Vagina (tissue), 2 donors: ENCODE measurements around the gene TOX2. TPM values are rescaled to one million over a fixed set of nuclear protein-coding genes. Genes with fewer than 3 reads are reported as not detected.

ENCODE experiments used
- DNase-seq, 2 donors: peaks; one replicate each; pipeline ENCODE4 v3.0.0-alpha.2; 2017; ENCODE audit errors: extremely low spot score in 2 of 2
- H3K27ac ChIP-seq: fragments of 200-600 bp; sonication (generic); one replicate; pipeline ENCODE4 v1.5.1; 2019
- H3K27me3 ChIP-seq: fragments of 200-600 bp; sonication (generic); one replicate; pipeline ENCODE4 v1.5.1; 2019
- H3K36me3 ChIP-seq, 2 donors: fragments of 200-600 bp; sonication (generic); one replicate each; pipeline ENCODE4 v1.5.1; 2017 to 2019
- H3K4me1 ChIP-seq: fragments of 200-600 bp; sonication (generic); one replicate; pipeline ENCODE4 v1.5.1; 2019
- H3K4me3 ChIP-seq, 2 donors: fragments of 200-600 bp; sonication (generic); 1 replicate in 1 of 2; 2 replicates in 1 of 2; pipeline ENCODE4 v1.5.1; 2016 to 2019
- H3K9me3 ChIP-seq: fragments of 200-600 bp; sonication (generic); one replicate; pipeline ENCODE4 v1.5.1; 2019
- CTCF ChIP-seq, 3 experiments: fragments of 450-650 bp in 2 of 3; fragments of 200-600 bp in 1 of 3; sonication (generic) in 1 of 3; IDR thresholded peaks; one replicate each; pipeline ENCODE4 v1.5.1; 2017 to 2019; ENCODE audit warnings: antibody characterized with exemption in 3 of 3, mild to moderate bottlenecking in 2 of 3, moderate library complexity in 2 of 3
- POLR2A ChIP-seq, 2 donors: fragments of 450-650 bp; IDR thresholded peaks; one replicate each; pipeline ENCODE4 v1.6.1; 2017; ENCODE audit warnings: antibody characterized with exemption in 2 of 2, mild to moderate bottlenecking in 2 of 2, moderate library complexity in 2 of 2
- POLR2AphosphoS5 ChIP-seq, 2 donors: sonication (generic); formaldehyde crosslinking; IDR thresholded peaks; one replicate each; pipeline ENCODE4 v1.9.0; 2017; ENCODE audit warnings: antibody characterized with exemption in 2 of 2, mild to moderate bottlenecking in 2 of 2, low read depth in 1 of 2; ENCODE audit not compliant: insufficient read depth in 1 of 2
- intact Hi-C: fragments of 100-400 bp; cut with DNase I; formaldehyde crosslinking; loops from one replicate; pipeline ENCODE4 v1.15.1; 2023
- total RNA-seq: library from RNA; depleted of rRNA; stranded (reverse); fragments of >200 nt; gene quantifications from one replicate; pipeline ENCODE4 v1.2.3, GENCODE V29; 2016

Gene TOX2
- total RNA-seq, 1 donor from 2014 or later: 5.2 TPM

GRCh38 chr20:44001667-44002596 lies 87.3 kb downstream of the TOX2 start:
- no peaks in the 10 kb centered on the region for H3K9me3 ChIP-seq
- intact Hi-C loops: no loop called here
- DNase-seq: peak in 1 of 2 donors; percentile 29
- no peak overlapping the region for H3K27ac ChIP-seq
- TF ChIP-seq POLR2AphosphoS5 (IDR thresholded peaks at IDR 0.05; ENCODE audit: insufficient read depth in 1 of 2, low read depth in 1 of 2) (no peak), CTCF (IDR thresholded peaks at IDR 0.05) (no peak), POLR2A (IDR thresholded peaks at IDR 0.05) (no peak)
- no peak overlapping the region for H3K4me3 ChIP-seq
- H3K27me3 ChIP-seq: no peaks in the 10 kb centered on the region
- no peaks in the 10 kb centered on the region for H3K36me3 ChIP-seq
- no peaks in the 10 kb centered on the region for H3K4me1 ChIP-seq

DNA sequence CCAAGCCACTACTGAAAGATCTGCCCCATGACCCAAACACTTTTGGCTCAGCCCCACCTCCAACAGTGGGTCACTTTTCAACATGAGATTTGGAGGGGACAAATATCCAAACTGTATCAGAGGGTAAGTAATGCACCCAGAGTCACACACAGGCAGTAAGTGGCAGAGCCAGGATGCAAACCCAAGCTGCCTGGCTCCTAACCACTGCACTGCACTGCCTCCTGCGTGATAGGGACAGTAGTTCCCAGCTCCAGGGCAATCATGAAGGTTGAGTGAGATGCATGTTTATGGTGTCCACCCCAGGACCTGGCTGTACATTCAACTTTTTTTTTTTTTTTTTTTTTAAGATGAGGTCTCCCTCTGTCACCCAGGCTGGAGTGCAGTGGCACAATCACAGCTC lies 88.2 kb downstream of the TOX2 start:
- H3K27ac ChIP-seq: no peak overlapping the region
- intact Hi-C loops: no loop called here
- DNase-seq: peak; percentile 49 to 54
- TF ChIP-seq POLR2A (IDR thresholded peaks at IDR 0.05) (no peak), POLR2AphosphoS5 (IDR thresholded peaks at IDR 0.05; ENCODE audit: insufficient read depth in 1 of 2, low read depth in 1 of 2) (no peak), CTCF (IDR thresholded peaks at IDR 0.05) (no peak)
- no peak overlapping the region for H3K4me3 ChIP-seq
- no peaks in the 10 kb centered on the region for H3K36me3 ChIP-seq
- H3K27me3 ChIP-seq: no peaks in the 10 kb centered on the region
- H3K9me3 ChIP-seq: no peaks in the 10 kb centered on the region
- H3K4me1 ChIP-seq: no peaks in the 10 kb centered on the region

DNA sequence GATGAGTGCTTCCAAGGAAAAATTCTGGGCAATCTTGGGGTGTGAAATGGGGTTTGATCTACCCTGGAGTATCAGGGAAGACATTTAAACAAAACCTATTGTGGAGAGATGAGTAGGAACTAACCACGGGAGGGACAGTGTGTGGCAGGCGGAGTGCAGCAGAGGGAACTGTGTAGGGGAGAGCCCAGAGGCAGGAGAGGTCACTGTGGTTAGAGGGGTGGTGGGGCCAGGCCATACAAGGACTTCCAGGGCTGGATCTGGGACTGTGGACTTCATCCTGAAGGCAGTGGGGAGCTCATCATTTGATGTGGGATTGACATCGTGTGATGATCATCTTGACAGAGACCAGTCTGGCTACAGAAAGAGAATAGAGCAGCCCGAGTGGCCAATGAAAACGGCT lies 89.0 kb downstream of the TOX2 start:
- TF ChIP-seq POLR2AphosphoS5 (IDR thresholded peaks at IDR 0.05; ENCODE audit: insufficient read depth in 1 of 2, low read depth in 1 of 2) (no peak), POLR2A (IDR thresholded peaks at IDR 0.05) (no peak), CTCF (IDR thresholded peaks at IDR 0.05) (no peak)

DNA sequence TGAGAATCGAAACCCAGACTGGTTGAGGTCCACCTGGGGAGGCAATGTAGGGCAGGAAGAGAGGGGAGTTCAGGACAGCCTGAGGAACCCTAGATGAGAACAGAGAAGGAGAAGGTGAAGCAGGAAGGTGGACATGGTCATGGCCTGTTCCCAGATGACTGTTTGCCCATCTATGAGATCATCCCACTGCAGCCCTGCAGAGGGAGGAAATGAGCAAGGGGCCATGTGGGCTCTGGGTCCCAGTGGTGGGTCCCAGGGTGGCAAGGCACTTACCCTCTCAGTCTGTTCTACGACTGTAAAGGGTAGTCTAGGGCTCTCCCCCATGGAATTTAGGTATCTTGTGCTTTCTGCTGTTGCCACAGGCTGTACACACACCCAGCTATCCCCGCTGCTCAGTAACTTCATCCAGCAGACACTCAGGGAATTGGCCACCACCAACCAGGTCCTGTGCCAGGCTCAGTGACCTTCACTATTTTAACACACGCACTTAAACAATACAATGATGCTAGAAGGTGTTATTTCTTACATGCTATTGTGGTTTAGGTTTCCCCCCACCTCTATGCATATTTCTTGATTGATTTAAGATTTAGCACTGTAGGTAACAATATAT lies 89.8 kb downstream of the TOX2 start:
- Histone ChIP-seq H3K4me1 (no peaks in the 10 kb centered on the region), H3K27me3 (no peaks in the 10 kb centered on the region), H3K9me3 (no peaks in the 10 kb centered on the region), H3K4me3 (no peak overlapping the region), H3K36me3 (no peaks in the 10 kb centered on the region), H3K27ac (no peak overlapping the region)
- intact Hi-C loops: no loop called here
- TF ChIP-seq POLR2AphosphoS5 (IDR thresholded peaks at IDR 0.05; ENCODE audit: insufficient read depth in 1 of 2, low read depth in 1 of 2) (no peak), CTCF (IDR thresholded peaks at IDR 0.05) (no peak)
- peak; percentile 25 to 46 for DNase-seq

More for the DNA sequence above, 89.0 kb downstream of the TOX2 start:
- Histone ChIP-seq H3K9me3 (no peaks in the 10 kb centered on the region), H3K4me3 (no peak overlapping the region), H3K36me3 (no peaks in the 10 kb centered on the region), H3K27me3 (no peaks in the 10 kb centered on the region), H3K4me1 (no peaks in the 10 kb centered on the region), H3K27ac (no peak overlapping the region)
- DNase-seq: peak; percentile 62 to 64
- intact Hi-C loops: no loop called here

GRCh38 chr20:44005661-44006060 lies 91.0 kb downstream of the TOX2 start:
- no peaks in the 10 kb centered on the region for H3K9me3 ChIP-seq
- DNase-seq: no peak
- no peak overlapping the region for H3K27ac ChIP-seq
- no peaks in the 10 kb centered on the region for H3K36me3 ChIP-seq
- H3K27me3 ChIP-seq: no peaks in the 10 kb centered on the region
- H3K4me1 ChIP-seq: no peaks in the 10 kb centered on the region
- intact Hi-C loops: no loop called here
- TF ChIP-seq POLR2AphosphoS5 (IDR thresholded peaks at IDR 0.05; ENCODE audit: insufficient read depth in 1 of 2, low read depth in 1 of 2) (no peak), CTCF (IDR thresholded peaks at IDR 0.05) (no peak), POLR2A (IDR thresholded peaks at IDR 0.05) (no peak)
- H3K4me3 ChIP-seq: no peak overlapping the region
